ENCODE results near the gene CRACR2A.

CRACR2A gene

DNA sequence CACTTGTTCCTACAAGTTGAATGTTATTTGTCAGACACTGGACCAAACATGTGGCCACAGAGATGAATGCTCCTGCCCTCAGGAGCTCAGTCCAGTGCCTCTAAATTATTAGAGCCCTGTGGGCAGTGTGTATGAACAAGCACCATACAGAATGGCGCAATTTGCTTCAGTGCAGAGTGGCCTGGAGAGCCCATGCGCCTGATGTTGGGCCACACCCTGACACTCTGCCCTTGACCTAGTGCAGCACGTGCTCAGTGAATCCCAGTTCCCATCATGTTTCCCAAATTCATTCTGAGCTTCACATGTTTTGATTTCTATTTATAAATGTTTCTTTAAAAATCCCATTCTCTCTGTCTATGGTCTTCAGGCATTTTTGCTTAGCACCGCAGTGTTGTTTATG, 145.1 kb downstream of the CRACR2A start:
- Mint-ChIP-seq H3K27me3 (ENCODE audit: low read depth) (peaks cover 15% of the 10 kb centered on the region), H3K36me3 (ENCODE audit: low read depth) (peaks cover 19% of the 10 kb centered on the region), H3K27ac (no peak overlapping the region), H3K4me3 (no peak overlapping the region), H3K4me1 (ENCODE audit: low read depth) (no peaks in the 10 kb centered on the region), H3K9me3 (peaks cover 4% of the 10 kb centered on the region)
- DNase-seq (ENCODE audit: low spot score) = no peak

DNA sequence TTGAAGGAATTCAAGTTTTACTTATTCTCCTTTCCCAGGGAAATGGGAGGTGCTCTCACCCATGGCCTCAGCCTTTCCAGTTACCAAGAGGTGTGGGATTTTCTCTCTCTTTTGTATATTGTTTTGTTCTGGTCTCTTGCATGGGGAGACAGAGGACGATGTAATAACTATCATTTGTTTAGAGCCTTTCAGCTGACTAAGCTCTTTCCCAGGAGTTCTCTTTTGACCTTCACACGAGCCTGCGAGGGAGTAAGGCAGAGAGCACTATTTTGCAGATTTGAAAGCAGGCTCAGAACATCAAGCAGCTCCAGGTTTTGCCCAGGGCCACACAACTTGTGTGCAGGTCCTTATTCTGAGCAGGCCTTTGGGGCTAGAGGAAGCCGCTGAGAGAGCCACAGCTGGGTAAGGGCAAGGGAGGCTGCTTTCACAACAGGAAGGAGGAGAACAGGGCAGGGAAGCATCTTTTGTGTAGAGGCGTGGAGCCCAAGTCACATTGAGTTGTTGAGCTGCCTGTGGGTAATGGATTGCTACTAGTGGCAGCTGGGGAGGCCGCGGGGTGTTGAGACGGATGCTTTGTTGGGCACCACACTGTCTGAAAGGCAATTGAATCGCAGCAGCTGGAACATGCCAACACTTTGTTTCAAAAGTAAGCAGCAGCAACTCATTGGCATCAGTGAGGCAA, 145.7 kb downstream of the CRACR2A start:
- no peak overlapping the region for H3K4me3 Mint-ChIP-seq
- H3K27me3 Mint-ChIP-seq (ENCODE audit: low read depth) = peaks cover 15% of the 10 kb centered on the region
- no peak overlapping the region for H3K27ac Mint-ChIP-seq
- H3K9me3 Mint-ChIP-seq = peaks cover 4% of the 10 kb centered on the region
- H3K36me3 Mint-ChIP-seq (ENCODE audit: low read depth) = peaks cover 19% of the 10 kb centered on the region
- H3K4me1 Mint-ChIP-seq (ENCODE audit: low read depth) = no peaks in the 10 kb centered on the region
- no peak for DNase-seq (ENCODE audit: low spot score)

DNA sequence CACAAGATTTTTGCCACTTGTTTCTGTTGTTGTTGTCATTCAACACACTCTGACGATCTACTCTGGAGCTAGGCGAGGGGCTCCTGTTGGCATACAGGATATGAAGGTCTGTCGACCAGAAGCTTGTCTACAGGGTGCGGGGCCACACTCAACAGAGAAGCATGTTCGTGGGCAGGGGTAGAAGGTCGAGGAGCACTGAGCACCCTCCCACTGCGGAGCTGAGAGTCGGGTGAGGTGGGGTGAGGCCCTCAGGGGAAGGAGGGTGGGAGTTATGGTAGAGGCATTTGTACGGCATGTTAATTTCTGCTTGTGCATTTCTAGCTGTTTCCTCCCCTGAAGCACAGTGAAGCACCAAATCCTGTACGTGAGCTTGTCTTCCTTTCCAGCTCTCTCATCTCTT, 146.8 kb downstream of the CRACR2A start:
- Mint-ChIP-seq H3K4me1 (ENCODE audit: low read depth) (no peaks in the 10 kb centered on the region), H3K9me3 (peaks cover 4% of the 10 kb centered on the region), H3K27me3 (ENCODE audit: low read depth) (peaks cover 17% of the 10 kb centered on the region), H3K36me3 (ENCODE audit: low read depth) (peaks cover 14% of the 10 kb centered on the region), H3K4me3 (no peak overlapping the region), H3K27ac (no peak overlapping the region)
- no peak for DNase-seq (ENCODE audit: low spot score)

DNA sequence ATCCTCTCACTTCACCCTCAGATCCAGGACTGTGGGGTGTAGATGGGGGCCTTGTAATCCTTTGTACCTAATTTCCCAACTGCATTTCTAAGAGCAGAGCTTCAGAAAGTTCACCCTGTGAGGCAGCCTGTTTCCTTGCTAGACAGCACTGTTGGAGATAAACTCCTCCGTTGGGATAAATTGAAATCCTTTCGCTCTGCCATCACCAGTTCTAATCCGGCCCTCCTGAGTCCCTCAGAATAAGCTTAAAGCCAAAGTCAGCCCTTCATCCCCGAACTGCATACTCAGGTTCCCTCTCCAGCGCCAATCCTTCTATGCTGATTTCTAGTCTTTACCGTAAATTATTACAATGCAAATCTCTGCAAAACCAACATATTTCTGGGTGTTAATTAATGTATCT, 147.2 kb downstream of the CRACR2A start:
- H3K9me3 Mint-ChIP-seq = peaks cover 4% of the 10 kb centered on the region
- peaks cover 14% of the 10 kb centered on the region for H3K36me3 Mint-ChIP-seq (ENCODE audit: low read depth)
- H3K4me3 Mint-ChIP-seq = no peak overlapping the region
- H3K4me1 Mint-ChIP-seq (ENCODE audit: low read depth) = no peaks in the 10 kb centered on the region
- no peak for DNase-seq (ENCODE audit: low spot score)
- peaks cover 22% of the 10 kb centered on the region for H3K27me3 Mint-ChIP-seq (ENCODE audit: low read depth)
- no peak overlapping the region for H3K27ac Mint-ChIP-seq

DNA sequence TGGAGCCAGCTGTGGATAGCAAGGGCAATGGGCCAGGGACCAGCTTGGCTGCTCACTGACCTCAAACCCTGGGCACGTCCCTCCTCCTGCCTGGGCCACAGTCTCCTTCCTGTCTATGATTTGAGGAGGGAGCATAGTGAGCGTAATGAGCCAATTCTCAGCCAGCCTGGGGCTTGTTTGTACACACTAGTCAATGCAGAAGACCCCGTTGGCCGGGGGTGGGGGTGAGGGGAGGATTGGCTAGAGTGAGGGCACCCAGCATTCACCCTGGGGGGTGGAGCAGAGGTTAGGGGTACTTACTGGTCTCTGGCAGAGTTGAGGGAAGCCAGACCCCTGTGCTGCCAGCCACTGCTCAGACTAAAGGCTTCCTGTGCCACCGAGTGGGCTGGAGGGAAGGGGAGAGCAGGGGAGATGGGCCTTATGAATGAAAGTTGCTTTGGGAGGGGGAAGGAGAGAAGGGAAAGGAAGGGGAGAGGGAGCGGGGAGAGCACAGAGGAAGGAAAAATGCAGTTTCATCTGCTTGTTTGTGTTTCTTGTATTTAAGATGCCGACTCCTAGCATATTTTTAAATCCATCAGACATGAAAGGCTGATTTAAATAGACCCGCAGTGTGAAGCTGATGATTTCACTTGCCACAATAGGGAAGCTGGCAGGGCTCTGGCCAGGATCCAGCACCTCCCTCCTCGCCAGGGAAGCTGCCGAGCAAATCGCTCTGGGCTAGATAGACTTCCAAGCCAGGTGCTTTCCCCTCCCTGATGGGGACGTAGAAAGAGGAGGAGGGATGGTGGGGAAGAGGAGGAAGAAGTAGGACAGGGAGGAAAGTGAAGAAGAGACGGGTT, 147.9 kb downstream of the CRACR2A start:
- no peak for DNase-seq (ENCODE audit: low spot score)
- H3K27me3 Mint-ChIP-seq (ENCODE audit: low read depth) = peaks cover 22% of the 10 kb centered on the region
- no peaks in the 10 kb centered on the region for H3K4me1 Mint-ChIP-seq (ENCODE audit: low read depth)
- no peak overlapping the region for H3K4me3 Mint-ChIP-seq
- H3K27ac Mint-ChIP-seq = no peak overlapping the region
- peaks cover 10% of the 10 kb centered on the region for H3K36me3 Mint-ChIP-seq (ENCODE audit: low read depth)
- H3K9me3 Mint-ChIP-seq = peaks cover 4% of the 10 kb centered on the region

DNA sequence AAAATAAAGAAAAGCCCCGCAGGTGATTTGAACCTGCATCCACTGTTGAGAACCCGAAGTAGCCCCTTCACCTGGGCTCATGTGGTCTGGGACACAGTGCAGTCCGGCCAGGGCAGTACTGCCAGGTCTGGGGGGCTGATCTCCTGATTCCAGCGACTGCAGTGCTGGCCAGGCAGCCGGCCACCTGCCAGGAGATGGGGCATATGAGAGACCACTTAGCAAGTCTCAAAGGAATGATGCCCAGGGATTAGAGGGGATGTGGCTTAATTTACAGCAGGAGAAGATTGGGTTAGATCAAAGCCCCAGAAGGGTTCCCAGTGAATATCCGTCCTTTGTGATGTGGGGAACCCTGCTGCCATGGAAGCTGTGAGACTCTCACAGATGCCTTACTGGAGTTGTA, 148.6 kb downstream of the CRACR2A start:
- Mint-ChIP-seq H3K27ac (no peak overlapping the region), H3K27me3 (ENCODE audit: low read depth) (peaks cover 22% of the 10 kb centered on the region), H3K9me3 (peaks cover 4% of the 10 kb centered on the region), H3K4me1 (ENCODE audit: low read depth) (no peaks in the 10 kb centered on the region), H3K36me3 (ENCODE audit: low read depth) (peaks cover 5% of the 10 kb centered on the region), H3K4me3 (no peak overlapping the region)
- no peak for DNase-seq (ENCODE audit: low spot score)

DNA sequence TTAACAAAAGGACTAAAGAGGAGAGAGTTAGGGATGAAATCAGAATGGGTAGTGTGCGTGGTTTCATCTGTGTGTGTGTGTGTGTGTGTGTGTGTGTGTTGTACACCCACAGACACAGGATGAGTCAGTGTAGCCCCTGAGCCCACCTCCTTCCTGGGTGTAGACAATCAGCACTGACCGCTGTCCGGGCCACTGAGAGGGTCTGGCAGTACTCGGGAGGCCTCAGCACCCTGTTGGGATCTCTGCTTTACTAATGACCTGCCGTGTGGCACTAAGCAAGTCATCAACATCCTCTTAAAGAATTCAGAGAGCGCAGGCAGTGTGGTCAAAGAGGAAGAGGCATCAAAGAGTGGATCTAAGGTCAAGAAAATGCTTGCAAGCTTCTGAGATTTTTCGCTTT, 149.3 kb downstream of the CRACR2A start:
- DNase-seq (ENCODE audit: low spot score) = no peak

DNA sequence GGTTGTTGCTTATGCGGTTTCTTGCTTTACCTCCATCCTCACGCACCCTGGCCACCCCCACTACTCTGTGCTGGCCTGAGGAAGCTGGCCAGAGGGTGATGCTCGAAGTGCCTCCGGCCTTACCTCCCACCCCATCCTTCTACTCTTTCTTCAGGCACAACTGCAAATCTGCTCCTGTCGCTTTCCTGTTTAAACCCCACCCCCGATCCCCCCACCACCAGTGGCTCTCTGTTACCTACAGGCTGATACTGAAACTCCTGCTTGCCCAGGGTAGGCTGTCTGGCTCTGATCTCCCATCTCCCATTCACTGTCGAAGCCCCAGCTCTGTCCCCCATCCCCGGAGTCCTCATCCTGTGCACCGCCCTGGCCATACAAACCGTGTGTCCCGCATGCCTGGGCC, 150.4 kb downstream of the CRACR2A start:
- Mint-ChIP-seq H3K4me1 (ENCODE audit: low read depth) (no peaks in the 10 kb centered on the region), H3K27ac (no peak overlapping the region), H3K9me3 (no peaks in the 10 kb centered on the region), H3K36me3 (ENCODE audit: low read depth) (no peaks in the 10 kb centered on the region), H3K4me3 (no peak overlapping the region), H3K27me3 (ENCODE audit: low read depth) (peaks cover 22% of the 10 kb centered on the region)
- no peak for DNase-seq (ENCODE audit: low spot score)

More for the DNA sequence above, 149.3 kb downstream of the CRACR2A start:
- no peak overlapping the region for H3K27ac Mint-ChIP-seq
- H3K4me3 Mint-ChIP-seq = no peak overlapping the region
- H3K36me3 Mint-ChIP-seq (ENCODE audit: low read depth) = no peaks in the 10 kb centered on the region
- H3K9me3 Mint-ChIP-seq = no peaks in the 10 kb centered on the region
- no peaks in the 10 kb centered on the region for H3K4me1 Mint-ChIP-seq (ENCODE audit: low read depth)
- H3K27me3 Mint-ChIP-seq (ENCODE audit: low read depth) = peaks cover 22% of the 10 kb centered on the region

DNA sequence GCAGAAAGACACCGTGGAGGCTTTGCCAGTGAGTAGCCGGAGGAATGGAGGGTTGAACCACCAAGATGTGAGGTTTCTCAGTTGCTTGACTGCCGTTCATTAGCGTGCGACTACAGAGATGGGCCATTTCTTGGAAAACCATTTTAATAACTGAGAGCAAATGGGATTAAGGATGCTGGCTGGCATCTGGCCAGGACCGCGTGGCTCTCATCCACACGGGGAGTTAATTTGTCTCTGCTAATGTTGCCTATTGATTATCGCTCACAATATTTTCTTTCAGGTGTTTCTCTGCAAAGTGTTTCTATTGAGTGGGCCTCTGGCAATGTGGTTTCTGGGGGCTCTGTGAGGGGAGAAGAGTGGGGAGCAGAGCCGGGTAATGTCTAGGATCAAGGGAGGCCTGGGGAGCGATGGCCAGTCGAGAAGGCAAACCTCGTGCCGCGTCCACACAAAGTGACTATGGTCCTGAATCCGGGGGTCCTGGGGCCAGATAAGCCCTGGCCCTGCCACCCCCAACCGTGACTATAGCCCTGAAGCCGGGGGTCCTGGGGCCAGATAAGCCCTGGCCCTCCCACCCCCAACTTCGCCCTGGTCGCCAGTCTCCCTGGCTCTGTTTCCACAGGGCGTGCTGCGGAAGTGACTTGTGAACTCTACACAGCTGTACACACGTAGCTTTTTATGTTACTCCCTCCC, 151.3 kb downstream of the CRACR2A start:
- no peak overlapping the region for H3K27ac Mint-ChIP-seq

DNA sequence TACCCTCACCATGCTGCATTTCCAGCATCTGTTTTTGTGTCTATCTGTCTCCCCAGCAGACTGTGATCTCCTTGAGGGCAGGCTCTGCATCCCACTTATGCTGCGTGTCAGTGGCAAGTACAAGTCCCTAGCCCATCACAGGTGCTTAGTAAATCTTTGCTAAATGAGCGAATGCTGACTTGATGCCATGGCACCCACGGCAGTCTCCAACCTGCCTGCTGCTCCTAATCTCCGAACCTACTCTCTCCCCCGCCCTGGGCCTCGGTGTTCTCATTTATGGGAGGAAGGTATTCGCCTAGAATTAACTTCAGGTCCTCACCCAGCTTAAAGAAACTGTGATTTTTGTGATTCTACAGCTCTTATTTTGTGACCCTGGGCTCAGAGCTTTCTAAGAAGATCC, 152.0 kb downstream of the CRACR2A start:
- Mint-ChIP-seq H3K4me1 (ENCODE audit: low read depth) (no peaks in the 10 kb centered on the region), H3K27ac (no peak overlapping the region), H3K36me3 (ENCODE audit: low read depth) (no peaks in the 10 kb centered on the region), H3K4me3 (no peak overlapping the region), H3K9me3 (no peaks in the 10 kb centered on the region), H3K27me3 (ENCODE audit: low read depth) (peaks cover 20% of the 10 kb centered on the region)
- DNase-seq (ENCODE audit: low spot score) = no peak

More for the DNA sequence above, 151.3 kb downstream of the CRACR2A start:
- Mint-ChIP-seq H3K4me1 (ENCODE audit: low read depth) (no peaks in the 10 kb centered on the region), H3K9me3 (no peaks in the 10 kb centered on the region), H3K36me3 (ENCODE audit: low read depth) (no peaks in the 10 kb centered on the region), H3K27me3 (ENCODE audit: low read depth) (peaks cover 22% of the 10 kb centered on the region), H3K4me3 (no peak overlapping the region)
- no peak for DNase-seq (ENCODE audit: low spot score)

DNA sequence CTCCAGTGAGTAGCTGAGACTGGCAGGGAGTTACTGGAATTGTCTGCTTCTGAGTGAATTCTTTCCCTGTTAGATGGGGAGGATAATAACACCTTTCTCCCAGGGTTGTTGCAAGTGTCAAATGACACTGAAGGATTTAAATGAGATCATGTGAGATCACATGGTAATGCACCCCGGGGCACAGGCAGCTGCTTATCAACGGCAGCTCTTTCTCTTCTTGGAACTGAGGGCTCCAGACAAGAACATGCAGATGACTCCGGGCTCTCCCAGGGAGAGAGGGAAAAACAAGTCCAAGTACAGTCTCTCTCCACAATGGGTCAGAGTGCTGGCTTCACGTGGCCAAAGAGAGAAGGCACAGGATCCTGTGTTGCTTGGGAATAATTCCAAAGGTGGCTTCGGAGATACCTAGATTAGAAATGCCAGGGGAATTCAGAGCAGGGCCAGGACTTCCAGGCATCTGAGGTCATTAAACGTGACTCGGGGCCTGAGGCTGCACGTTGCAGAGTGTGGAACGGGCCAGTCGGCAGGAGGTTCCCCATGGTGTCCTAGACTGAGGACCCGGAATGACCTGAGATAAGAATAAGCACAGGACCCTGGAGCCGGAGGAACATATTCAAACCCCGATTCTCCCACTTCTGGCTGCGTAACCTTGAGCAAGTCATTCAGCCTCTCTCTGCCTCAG, 152.7 kb downstream of the CRACR2A start:
- H3K36me3 Mint-ChIP-seq (ENCODE audit: low read depth) = no peaks in the 10 kb centered on the region
- no peaks in the 10 kb centered on the region for H3K9me3 Mint-ChIP-seq
- no peak overlapping the region for H3K27ac Mint-ChIP-seq
- no peak overlapping the region for H3K4me3 Mint-ChIP-seq
- H3K4me1 Mint-ChIP-seq (ENCODE audit: low read depth) = no peaks in the 10 kb centered on the region
- DNase-seq (ENCODE audit: low spot score) = no peak
- peaks cover 17% of the 10 kb centered on the region for H3K27me3 Mint-ChIP-seq (ENCODE audit: low read depth)

DNA sequence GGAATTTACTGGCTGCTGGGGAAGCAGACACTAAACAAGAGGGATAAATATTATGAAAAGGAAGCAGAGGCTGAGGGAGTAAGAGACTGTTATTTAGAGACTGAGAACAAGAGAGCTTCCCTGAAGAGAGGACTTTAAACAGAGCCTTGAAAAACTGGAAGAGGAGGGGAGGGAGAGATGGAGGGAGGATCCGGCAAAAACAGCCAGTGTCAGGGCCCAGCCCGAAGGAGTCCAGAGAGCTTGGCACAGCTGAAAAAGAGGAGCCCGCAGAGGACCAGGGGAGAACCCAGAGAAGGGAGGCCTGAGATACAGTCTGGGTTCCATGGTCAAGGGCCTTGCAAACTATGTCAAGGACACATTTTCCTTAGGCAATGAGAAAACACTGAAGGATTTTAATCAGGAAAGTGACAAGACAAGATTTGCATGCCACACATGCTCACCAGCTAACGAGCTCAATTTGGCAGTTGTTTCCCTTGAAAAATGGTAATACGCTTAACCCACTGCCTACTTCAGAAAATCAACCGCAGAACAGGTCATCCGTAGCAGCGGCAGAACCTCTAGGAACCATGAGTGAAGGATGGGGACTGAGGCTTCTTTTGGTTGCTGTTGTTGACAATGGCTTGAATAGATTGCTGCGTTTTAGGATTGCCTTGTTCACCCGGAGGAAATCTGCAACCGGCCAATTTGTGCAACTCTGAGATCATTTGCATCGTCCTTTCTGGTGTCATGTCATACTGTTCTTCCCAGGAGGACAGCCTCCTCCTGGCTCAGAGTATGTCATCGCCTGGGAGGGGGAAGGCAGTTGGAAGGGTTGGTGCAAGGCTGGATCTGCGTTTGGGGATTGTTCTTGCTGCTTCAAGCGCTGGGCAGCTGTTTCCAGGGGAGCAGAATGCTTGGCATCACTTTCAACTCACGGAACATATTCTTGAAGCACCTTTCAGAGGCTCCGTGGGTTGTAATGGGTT, 153.7 kb downstream of the CRACR2A start:
- DNase-seq (ENCODE audit: low spot score) = no peak
- Mint-ChIP-seq H3K4me1 (ENCODE audit: low read depth) (no peaks in the 10 kb centered on the region), H3K27me3 (ENCODE audit: low read depth) (peaks cover 12% of the 10 kb centered on the region), H3K9me3 (no peaks in the 10 kb centered on the region), H3K36me3 (ENCODE audit: low read depth) (no peaks in the 10 kb centered on the region), H3K27ac (no peak overlapping the region), H3K4me3 (no peak overlapping the region)
